GM10847 (cell line): ENCODE data around the gene PIAS1.

ENCODE experiments used
- POLR2A ChIP-seq: IDR thresholded peaks from 2 replicates; pipeline ENCODE4 v1.6.1; 2011; ENCODE audit not compliant: insufficient read length; ENCODE audit errors: extremely low read depth

PIAS1 gene

GRCh38 chr15:68199340-68199739 lies 145.2 kb downstream of the PIAS1 start:
- no peak for TF ChIP-seq POLR2A

GRCh38 chr15:68200016-68200861 lies 146.1 kb downstream of the PIAS1 start:
- no peak for TF ChIP-seq POLR2A

- no peak for TF ChIP-seq POLR2A
Observed at GRCh38 chr15:68201153-68201878, 147.2 kb downstream of the PIAS1 start.

- TF ChIP-seq POLR2A = no peak
Observed at GRCh38 chr15:68201879-68202261, 147.8 kb downstream of the PIAS1 start.

- no peak for TF ChIP-seq POLR2A
Observed at GRCh38 chr15:68203486-68203885, 149.4 kb downstream of the PIAS1 start.

- no peak for TF ChIP-seq POLR2A
Observed at GRCh38 chr15:68203956-68204355, 149.8 kb downstream of the PIAS1 start.

- TF ChIP-seq POLR2A = no peak
Observed at GRCh38 chr15:68204361-68204760, 150.2 kb downstream of the PIAS1 start.

GRCh38 chr15:68204776-68205557 lies 150.9 kb downstream of the PIAS1 start, which contains the start of gene CALML4:
Gene CALML4, minus strand, starts transcription at chr15:68205332. Its CDS starts 85 bp downstream, at chr15:68205247.
- no peak for TF ChIP-seq POLR2A

- no peak for TF ChIP-seq POLR2A
Observed at GRCh38 chr15:68205558-68205944, 151.4 kb downstream of the PIAS1 start.

- no peak for TF ChIP-seq POLR2A
Observed at GRCh38 chr15:68205954-68206539, 151.9 kb downstream of the PIAS1 start.

- no peak for TF ChIP-seq POLR2A
Observed at GRCh38 chr15:68206711-68207151, 152.6 kb downstream of the PIAS1 start.

GRCh38 chr15:68207176-68207935 lies 153.2 kb downstream of the PIAS1 start:
- no peak for TF ChIP-seq POLR2A

GRCh38 chr15:68208136-68208535 lies 154.0 kb downstream of the PIAS1 start:
- no peak for TF ChIP-seq POLR2A

- no peak for TF ChIP-seq POLR2A
Observed at GRCh38 chr15:68208636-68209240, 154.6 kb downstream of the PIAS1 start.
